HepG2 (cell line): Measurements from ENCODE around the gene PTPRCAP. TPM values are rescaled to one million over a fixed set of nuclear protein-coding genes. Genes with fewer than 3 reads are reported as not detected.

Experiments used
- FOXK1 ChIP-seq: sonication (generic); formaldehyde crosslinking; IDR thresholded peaks from 2 replicates; pipeline ENCODE4 v1.4.0; 2020; ENCODE audit warnings: low read depth, missing genetic modification reagents, borderline replicate concordance
- HMGA1 ChIP-seq: sonication (generic); formaldehyde crosslinking; conservative IDR thresholded peaks from 2 replicates; pipeline ENCODE4 v1.4.0; 2020; ENCODE audit warnings: missing genetic modification reagents
- KIAA2018 ChIP-seq: sonication (generic); formaldehyde crosslinking; IDR thresholded peaks from 2 replicates; pipeline ENCODE4 v1.5.0; 2020; ENCODE audit warnings: mild to moderate bottlenecking, missing genetic modification reagents, borderline replicate concordance
- NFIB ChIP-seq: sonication (generic); formaldehyde crosslinking; IDR thresholded peaks from 2 replicates; pipeline ENCODE4 v1.9.0; 2021; ENCODE audit warnings: missing genetic modification reagents, mild to moderate bottlenecking, borderline replicate concordance
- PRDM10 ChIP-seq: sonication (generic); formaldehyde crosslinking; IDR thresholded peaks from 2 replicates; pipeline ENCODE4 v1.4.0; 2020; ENCODE audit warnings: low read depth, missing genetic modification reagents
- SRSF9 ChIP-seq: fragments of 200-400 bp; formaldehyde crosslinking; IDR thresholded peaks from 2 replicates; pipeline ENCODE4 v1.6.1; 2018; ENCODE audit warnings: borderline replicate concordance, mild to moderate bottlenecking, low read depth, low read length; ENCODE audit not compliant: insufficient read depth, poor library complexity, severe bottlenecking
- TEAD2 ChIP-seq: sonication (generic); formaldehyde crosslinking; IDR thresholded peaks from 2 replicates; pipeline ENCODE4 v1.9.0; 2021; ENCODE audit warnings: missing genetic modification reagents
- ZC3H4 ChIP-seq: sonication (generic); formaldehyde crosslinking; IDR thresholded peaks from 2 replicates; pipeline ENCODE4 v1.4.0; 2020; ENCODE audit warnings: missing genetic modification reagents, borderline replicate concordance
- ZMYM2 ChIP-seq: sonication (generic); formaldehyde crosslinking; IDR thresholded peaks from 2 replicates; pipeline ENCODE4 v1.8.0; 2022; ENCODE audit warnings: mild to moderate bottlenecking, missing genetic modification reagents
- ZNF10 ChIP-seq: sonication (generic); formaldehyde crosslinking; IDR thresholded peaks from 2 replicates; pipeline ENCODE4 v1.4.0; 2020; ENCODE audit warnings: mild to moderate bottlenecking, low read depth, missing genetic modification reagents, borderline replicate concordance
- ZNF260 ChIP-seq: sonication (generic); formaldehyde crosslinking; IDR thresholded peaks from 2 replicates; pipeline ENCODE4 v1.4.0; 2020; ENCODE audit warnings: missing genetic modification reagents, low read depth, mild to moderate bottlenecking, borderline replicate concordance
- ZNF280B ChIP-seq: sonication (generic); formaldehyde crosslinking; IDR thresholded peaks from 2 replicates; pipeline ENCODE4 v1.5.0; 2020; ENCODE audit warnings: missing genetic modification reagents, mild to moderate bottlenecking, borderline replicate concordance
- ZNF761 ChIP-seq: sonication (generic); formaldehyde crosslinking; conservative IDR thresholded peaks from 2 replicates; pipeline ENCODE4 v1.4.0; 2020; ENCODE audit warnings: mild to moderate bottlenecking, missing genetic modification reagents
- polyA plus RNA-seq, 8 experiments: library from polyadenylated mRNA; depleted of rRNA in 3 of 8; stranded (reverse) in 7 of 8; unstranded in 1 of 8; fragments of >200 nt; fragmentation: Illumina TruSeq in 4 of 8; extraction: Trizol in 4 of 8; gene quantifications; 2 replicates each; pipeline versions ENCODE4 v1.2.1 to v1.2.3, GENCODE V29; 2011 to 2016; ENCODE audit warnings: low read depth in 4 of 8, missing spikeins in 1 of 8, mixed read lengths in 1 of 8; ENCODE audit not compliant: insufficient read depth in 1 of 8
- total RNA-seq, 5 experiments: library from RNA; depleted of rRNA; stranded (reverse); fragments of >200 nt; fragmentation: Illumina TruSeq; extraction: Trizol; gene quantifications; 2 replicates each; pipeline ENCODE4 v1.2.3, GENCODE V29; 2016; ENCODE audit warnings: low read depth in 1 of 5

Gene PTPRCAP
- total and polyA plus RNA-seq, 2 of the 13 experiments (the other 11 are each of a cell fraction or from before 2014, with no cell fraction given): 0.60 to 0.70 TPM

- peak; percentile 42; the same call in 1 of the 2 replicates for TF ChIP-seq KIAA2018 (CRISPR knock-in tag)
- TF ChIP-seq TEAD2 (CRISPR knock-in tag): peak; percentile 90; the same call in 1 of the 2 replicates
- no peak for TF ChIP-seq ZC3H4 (CRISPR knock-in tag)
- peak; percentile 95 for TF ChIP-seq ZNF761
- no peak for TF ChIP-seq ZNF10 (CRISPR knock-in tag)
- TF ChIP-seq HMGA1 (CRISPR knock-in tag): no peak
- no peak for TF ChIP-seq PRDM10 (CRISPR knock-in tag)
- no peak for TF ChIP-seq ZNF260
- peak; percentile 38; the same call in 1 of the 2 replicates for TF ChIP-seq FOXK1 (CRISPR knock-in tag)
- no peak for TF ChIP-seq NFIB (CRISPR knock-in tag)
- peak; percentile 95 for TF ChIP-seq ZMYM2 (CRISPR knock-in tag)
- peak; percentile 96 for TF ChIP-seq ZNF280B (CRISPR knock-in tag)
- TF ChIP-seq SRSF9: no peak
Measured at GRCh38 chr11:67482827-67483798, 45.6 kb upstream of the PTPRCAP start, which contains the start of gene AIP (continued).
